Measurements from ENCODE around the gene CACNB3. TPM values are rescaled to one million over a fixed set of nuclear protein-coding genes. Genes with fewer than 3 reads are reported as not detected.
A peak's percentile ranks its signal among the peaks of the same experiment; 100 is the strongest.

CACNB3 gene
- total and polyA plus RNA-seq, 2 of the 13 experiments (the other 11 are each of a cell fraction or from before 2014, with no cell fraction given) = 0.29 to 0.54 TPM

- TF ChIP-seq ZNF326 (CRISPR knock-in tag; IDR thresholded peaks at IDR 0.05; ENCODE audit: borderline replicate concordance) (no peak), ZBTB37 (CRISPR knock-in tag; IDR thresholded peaks at IDR 0.05) (peak; percentile 50; the same call in 1 of the 2 replicates), POGZ (CRISPR knock-in tag; IDR thresholded peaks at IDR 0.05) (peak; percentile 79), ZSCAN21 (CRISPR knock-in tag; IDR thresholded peaks at IDR 0.05; ENCODE audit: borderline replicate concordance) (peak; percentile 36; the same call in 1 of the 2 replicates), YY1 (IDR thresholded peaks at IDR 0.05; ENCODE audit: insufficient read depth, insufficient replicate concordance, low read depth, low read length) (peak; percentile 96), RERE (CRISPR knock-in tag; IDR thresholded peaks at IDR 0.05; ENCODE audit: low read depth) (no peak), SETDB1 (CRISPR knock-in tag; IDR thresholded peaks at IDR 0.05; ENCODE audit: borderline replicate concordance) (no peak), SNRNP70 (IDR thresholded peaks at IDR 0.05; ENCODE audit: low read depth, low read length) (no peak), ZNF549 (CRISPR knock-in tag; IDR thresholded peaks at IDR 0.05) (no peak), KMT2B (CRISPR knock-in tag; IDR thresholded peaks at IDR 0.05) (peak; percentile 78), SRF (IDR thresholded peaks at IDR 0.05; ENCODE audit: low read depth, low read length) (0 out of 2 replicates have a peak, but pooled peaks have one; percentile 38), JUN (CRISPR knock-in tag; IDR thresholded peaks at IDR 0.05) (no peak), ZNF451 (CRISPR knock-in tag; IDR thresholded peaks at IDR 0.05) (0 out of 2 replicates have a peak, but pooled peaks have one; percentile 48), NFAT5 (CRISPR knock-in tag; IDR thresholded peaks at IDR 0.05) (no peak), HDAC6 (IDR thresholded peaks at IDR 0.05; ENCODE audit: low read depth, low read length) (no peak), TBL1XR1 (IDR thresholded peaks at IDR 0.05; ENCODE audit: borderline replicate concordance, low read length, partially characterized antibody) (peak; percentile 89)
Measured at GRCh38 chr12:48851883-48852733, 33.8 kb downstream of the CACNB3 start, which contains the start of gene DDX23 (continued).
